ENCODE data around the gene ARHGAP12.
"Not testable (repeated sequence)": the region's sequence is repeated elsewhere in the genome, so short reads cannot be mapped to it uniquely, and the experiment has no call there.

The ARHGAP12 gene

GRCh38 chr10:31928549-31929260 lies at the start of gene ARHGAP12:
TSS of gene ARHGAP12 (minus strand) at chr10:31928831. CDS start at chr10:31908855, 19,976 bp downstream.
- no peak for FAIRE-seq

GRCh38 chr10:31978156-31978483 lies 49.5 kb upstream of the ARHGAP12 start:
- FAIRE-seq = no peak

- no peak for FAIRE-seq
Observed at GRCh38 chr10:31977440-31978155, 49.0 kb upstream of the ARHGAP12 start.

- FAIRE-seq = no peak
Observed at GRCh38 chr10:31975157-31975765, 46.6 kb upstream of the ARHGAP12 start.

- FAIRE-seq = no peak
Observed at GRCh38 chr10:31974434-31975124, 45.9 kb upstream of the ARHGAP12 start.

- FAIRE-seq = no peak
Observed at GRCh38 chr10:31972519-31973041, 43.9 kb upstream of the ARHGAP12 start.

- not testable (repeated sequence) for FAIRE-seq
Observed at GRCh38 chr10:31969847-31970246, 41.2 kb upstream of the ARHGAP12 start.

- no peak for FAIRE-seq
Observed at GRCh38 chr10:31963589-31963980, 35.0 kb upstream of the ARHGAP12 start.

GRCh38 chr10:31962826-31963588 lies 34.4 kb upstream of the ARHGAP12 start:
- FAIRE-seq = no peak

- no peak for FAIRE-seq
Observed at GRCh38 chr10:31961277-31962074, 32.8 kb upstream of the ARHGAP12 start.

GRCh38 chr10:31959461-31960173 lies 31.0 kb upstream of the ARHGAP12 start:
- no peak for FAIRE-seq

- no peak for FAIRE-seq
Observed at GRCh38 chr10:31958856-31959255, 30.2 kb upstream of the ARHGAP12 start.

- no peak for FAIRE-seq
Observed at GRCh38 chr10:31956200-31956946, 27.7 kb upstream of the ARHGAP12 start.

GRCh38 chr10:31954410-31955191 lies 26.0 kb upstream of the ARHGAP12 start:
- FAIRE-seq = no peak

- no peak for FAIRE-seq
Observed at GRCh38 chr10:31953480-31953879, 24.8 kb upstream of the ARHGAP12 start.

GRCh38 chr10:31953080-31953479 lies 24.4 kb upstream of the ARHGAP12 start:
- no peak for FAIRE-seq

- no peak for FAIRE-seq
Observed at GRCh38 chr10:31952066-31952465, 23.4 kb upstream of the ARHGAP12 start.

GRCh38 chr10:31949266-31949665 lies 20.6 kb upstream of the ARHGAP12 start:
- FAIRE-seq = no peak

- no peak for FAIRE-seq
Observed at GRCh38 chr10:31948021-31948420, 19.4 kb upstream of the ARHGAP12 start.
